HepG2 (cell line): ENCODE measurements around the gene CDR2L.
"Not testable (repeated sequence)": the region's sequence is repeated elsewhere in the genome, so short reads cannot be mapped to it uniquely, and the experiment has no call there.

Experiments used
- CTCF ChIP-seq: sonication (generic); formaldehyde crosslinking; IDR thresholded peaks from 2 replicates; pipeline ENCODE4 v1.5.0; 2020; ENCODE audit warnings: mild to moderate bottlenecking, missing genetic modification reagents, moderate library complexity
- FOXA3 ChIP-seq: IDR thresholded peaks from 2 replicates; pipeline ENCODE4 v1.6.1; 2016; ENCODE audit warnings: missing genetic modification reagents, missing compliant biosample characterization
- KLF15 ChIP-seq: sonication (generic); formaldehyde crosslinking; IDR thresholded peaks from 2 replicates; pipeline ENCODE4 v1.8.1; 2023; ENCODE audit warnings: borderline replicate concordance, mild to moderate bottlenecking, inconsistent platforms, missing genetic modification reagents, mixed read lengths
- RAD21 ChIP-seq: fragments of 450-650 bp; formaldehyde crosslinking; IDR thresholded peaks from 2 replicates; pipeline ENCODE4 v1.5.0; 2020; ENCODE audit warnings: mild to moderate bottlenecking
- SOX5 ChIP-seq: IDR thresholded peaks from 2 replicates; pipeline ENCODE4 v1.6.1; 2016; ENCODE audit warnings: borderline replicate concordance
- ZNF138 ChIP-seq: sonication (generic); formaldehyde crosslinking; IDR thresholded peaks from 2 replicates; pipeline ENCODE4 v1.5.0; 2020; ENCODE audit warnings: mild to moderate bottlenecking, low read depth, missing genetic modification reagents
- TF ChIP-seq, protein P1 (sequence below): sonication (generic); formaldehyde crosslinking; IDR thresholded peaks from 2 replicates; pipeline ENCODE4 v1.4.0; 2020; ENCODE audit warnings: missing genetic modification reagents, borderline replicate concordance

DNA sequence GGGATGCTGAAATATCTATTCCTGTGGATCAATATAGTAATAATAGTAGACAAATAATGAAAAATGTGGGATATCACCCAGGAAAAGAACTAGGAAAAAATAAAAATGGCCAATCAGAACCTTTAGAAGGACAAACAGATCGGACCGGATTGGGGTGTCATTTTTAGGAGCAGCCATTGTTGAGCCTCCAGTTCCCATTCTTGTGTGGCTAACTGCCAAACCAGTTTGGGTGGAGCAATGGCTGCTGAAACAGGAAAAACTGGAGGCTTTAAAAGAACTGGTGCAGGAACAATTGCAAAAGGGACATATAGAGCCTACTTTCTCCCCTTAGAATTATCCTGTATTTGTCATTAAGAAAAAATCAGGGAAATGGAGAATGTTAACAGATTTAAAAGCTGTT is 39.2 kb downstream of the CDR2L start:
- not testable (repeated sequence) for TF ChIP-seq RAD21; FOXA3; ZNF138 (CRISPR knock-in tag); SOX5 (CRISPR knock-in tag); CTCF (CRISPR knock-in tag); KLF15
- TF ChIP-seq, protein P1, sequence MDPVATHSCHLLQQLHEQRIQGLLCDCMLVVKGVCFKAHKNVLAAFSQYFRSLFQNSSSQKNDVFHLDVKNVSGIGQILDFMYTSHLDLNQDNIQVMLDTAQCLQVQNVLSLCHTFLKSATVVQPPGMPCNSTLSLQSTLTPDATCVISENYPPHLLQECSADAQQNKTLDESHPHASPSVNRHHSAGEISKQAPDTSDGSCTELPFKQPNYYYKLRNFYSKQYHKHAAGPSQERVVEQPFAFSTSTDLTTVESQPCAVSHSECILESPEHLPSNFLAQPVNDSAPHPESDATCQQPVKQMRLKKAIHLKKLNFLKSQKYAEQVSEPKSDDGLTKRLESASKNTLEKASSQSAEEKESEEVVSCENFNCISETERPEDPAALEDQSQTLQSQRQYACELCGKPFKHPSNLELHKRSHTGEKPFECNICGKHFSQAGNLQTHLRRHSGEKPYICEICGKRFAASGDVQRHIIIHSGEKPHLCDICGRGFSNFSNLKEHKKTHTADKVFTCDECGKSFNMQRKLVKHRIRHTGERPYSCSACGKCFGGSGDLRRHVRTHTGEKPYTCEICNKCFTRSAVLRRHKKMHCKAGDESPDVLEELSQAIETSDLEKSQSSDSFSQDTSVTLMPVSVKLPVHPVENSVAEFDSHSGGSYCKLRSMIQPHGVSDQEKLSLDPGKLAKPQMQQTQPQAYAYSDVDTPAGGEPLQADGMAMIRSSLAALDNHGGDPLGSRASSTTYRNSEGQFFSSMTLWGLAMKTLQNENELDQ (CRISPR knock-in tag) = not testable (repeated sequence)
